ENCODE data around the gene PARVA.
A peak's percentile ranks its signal among the peaks of the same experiment; 100 is the strongest.

The PARVA gene

GRCh38 chr11:12376259-12377081, 901 bp upstream of the PARVA start:
- no peak for DNase-seq

GRCh38 chr11:12377824-12378593, 638 bp downstream of the PARVA start:
- no peak for DNase-seq

- no peak for DNase-seq
Observed at GRCh38 chr11:12380565-12381325, 3.4 kb downstream of the PARVA start.

GRCh38 chr11:12381875-12382274, 4.5 kb downstream of the PARVA start:
- DNase-seq, result peak; percentile 31

DNA sequence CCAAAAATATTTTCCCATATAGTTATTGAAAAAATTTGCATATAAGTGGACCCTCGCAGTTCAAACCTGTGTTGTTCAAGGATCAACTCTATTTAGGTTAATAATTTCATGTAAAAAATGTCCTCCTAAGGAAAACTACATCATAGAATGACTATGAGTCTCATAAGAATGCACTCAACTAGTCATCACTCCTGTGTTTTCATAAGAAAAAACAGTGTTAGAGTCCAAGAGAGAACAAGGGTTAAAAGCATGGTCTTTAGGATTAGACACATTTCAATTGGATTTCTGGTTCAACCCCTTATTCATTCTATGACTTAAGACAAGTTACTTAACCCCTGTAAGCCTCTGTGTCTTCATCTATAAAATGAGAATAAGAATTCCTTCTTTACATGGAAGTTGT, 5.1 kb downstream of the PARVA start:
- no peak for DNase-seq

DNA sequence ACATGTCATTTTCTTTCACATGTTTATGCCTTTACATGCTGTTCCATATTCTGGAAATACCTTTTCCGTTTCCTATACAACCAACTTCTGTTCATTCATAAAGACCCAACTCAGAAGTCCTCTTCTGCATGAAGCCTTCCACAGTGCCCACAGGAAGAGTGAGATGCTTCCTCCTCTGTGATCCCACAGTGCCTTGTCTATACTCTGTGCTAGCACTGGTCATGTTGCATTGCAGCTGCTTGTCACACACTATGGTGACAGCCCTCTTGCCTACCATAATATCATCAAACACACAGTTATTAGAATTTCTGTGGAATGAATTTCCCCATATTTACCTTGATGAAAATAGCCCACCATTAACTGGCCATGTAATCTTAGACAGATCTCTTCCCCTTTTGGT, 8.9 kb downstream of the PARVA start:
- no peak for DNase-seq

- DNase-seq, result no peak
Observed at GRCh38 chr11:12386745-12387144, 9.4 kb downstream of the PARVA start.

DNA sequence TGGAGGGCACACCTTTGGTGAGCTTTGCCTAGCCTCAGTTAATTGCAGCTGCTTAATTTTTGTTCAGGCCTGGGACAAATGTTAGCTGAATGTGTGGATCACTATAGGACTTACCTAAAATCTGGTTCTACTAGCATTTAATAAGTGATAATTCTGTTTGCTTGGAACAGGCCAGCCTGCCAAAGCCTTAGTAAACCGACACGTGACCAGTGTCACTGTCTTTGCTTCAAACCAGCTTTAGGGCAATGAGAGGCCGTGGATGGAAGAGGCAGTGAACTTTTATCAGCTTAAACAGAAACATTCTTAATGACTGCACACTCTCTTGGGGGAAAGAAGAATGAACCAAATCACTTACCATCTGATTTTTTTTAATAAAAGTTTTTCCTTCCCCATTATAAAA, 10.8 kb downstream of the PARVA start:
- DNase-seq, result no peak

DNA sequence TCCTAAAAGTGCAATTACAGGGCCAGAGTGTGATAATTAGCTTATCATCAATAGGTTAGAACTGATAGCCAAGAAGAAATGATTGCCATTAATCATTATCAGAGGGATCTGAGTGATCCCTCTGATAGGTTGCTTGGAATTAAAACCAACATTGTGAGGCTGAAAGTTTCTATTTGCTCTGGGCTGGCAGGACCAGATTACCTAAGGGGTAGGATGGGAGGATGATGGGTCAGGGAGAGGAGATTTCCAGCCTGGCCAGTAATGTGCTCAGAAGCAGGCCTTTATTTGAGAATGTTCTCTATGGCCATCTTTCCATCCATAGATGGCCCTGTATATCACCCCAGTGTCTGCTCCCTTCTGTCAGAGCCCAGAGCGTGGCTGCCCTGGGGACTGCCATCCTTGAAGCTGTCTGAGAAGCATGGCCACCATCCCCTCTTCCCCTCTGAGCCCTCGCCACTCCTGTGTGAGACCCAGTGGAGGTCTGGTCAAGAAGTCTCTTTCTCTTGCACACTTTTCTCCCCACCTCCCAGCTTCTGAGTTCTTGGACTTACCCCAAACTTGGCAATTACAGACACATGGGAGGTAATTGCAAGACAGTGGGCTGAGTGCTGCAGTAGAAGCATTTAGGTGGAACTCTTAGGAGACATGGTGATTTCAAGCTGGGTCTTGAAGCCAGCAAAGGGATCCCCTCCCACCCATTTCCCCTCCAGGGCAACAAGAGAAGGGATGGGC, 11.7 kb downstream of the PARVA start:
- no peak for DNase-seq

DNA sequence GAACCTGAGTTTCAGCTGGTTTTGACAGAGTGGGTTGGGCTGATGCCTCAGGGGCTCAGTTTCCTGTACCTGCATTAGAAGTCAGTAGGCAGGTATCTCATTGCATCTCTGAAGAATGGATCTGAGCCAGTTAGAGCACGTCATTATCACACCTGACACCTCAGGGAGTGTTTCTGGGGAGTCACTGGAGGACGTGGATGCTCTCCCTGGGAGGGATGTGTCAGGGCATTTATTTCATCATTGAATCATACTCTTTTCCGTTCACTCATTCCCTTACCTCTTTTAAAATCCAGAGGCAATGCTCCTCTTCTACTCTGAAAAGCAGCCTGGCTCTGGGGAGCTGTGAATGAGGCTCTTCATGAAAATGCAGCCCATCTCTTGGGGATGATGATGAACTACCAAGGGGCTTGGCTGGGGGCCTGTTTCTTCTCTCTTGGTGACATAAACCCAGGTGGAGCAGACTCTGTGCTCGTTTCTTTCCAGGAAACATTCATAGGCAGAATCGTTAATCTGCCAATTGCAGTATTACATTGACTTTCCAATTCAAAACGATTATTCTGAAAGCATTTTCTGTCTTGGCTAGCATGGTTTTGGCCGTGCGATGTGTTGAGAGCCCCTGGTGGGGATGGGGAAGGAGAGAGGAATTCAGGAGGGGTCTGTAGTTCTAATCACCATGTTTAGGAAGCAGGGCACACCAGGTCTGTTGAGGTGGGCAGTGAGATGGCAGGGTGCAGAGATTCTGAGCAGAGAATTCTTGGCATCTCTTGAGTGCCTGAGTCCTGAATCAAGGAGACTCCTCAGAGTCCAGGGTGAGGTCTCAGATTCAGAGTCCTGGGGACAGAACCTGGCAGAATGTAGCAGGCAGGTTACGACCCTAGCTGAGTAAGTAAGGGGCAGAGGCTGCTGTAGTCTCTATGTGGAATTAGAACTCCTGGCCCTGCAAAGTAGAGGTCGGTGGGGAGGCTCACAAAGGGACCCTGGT, 12.6 kb downstream of the PARVA start:
- no peak for DNase-seq

GRCh38 chr11:12390687-12391110, 13.3 kb downstream of the PARVA start:
- no peak for DNase-seq

- no peak for DNase-seq
Observed at GRCh38 chr11:12392672-12393071, 15.3 kb downstream of the PARVA start.

GRCh38 chr11:12393691-12394090, 16.3 kb downstream of the PARVA start:
- no peak for DNase-seq

DNA sequence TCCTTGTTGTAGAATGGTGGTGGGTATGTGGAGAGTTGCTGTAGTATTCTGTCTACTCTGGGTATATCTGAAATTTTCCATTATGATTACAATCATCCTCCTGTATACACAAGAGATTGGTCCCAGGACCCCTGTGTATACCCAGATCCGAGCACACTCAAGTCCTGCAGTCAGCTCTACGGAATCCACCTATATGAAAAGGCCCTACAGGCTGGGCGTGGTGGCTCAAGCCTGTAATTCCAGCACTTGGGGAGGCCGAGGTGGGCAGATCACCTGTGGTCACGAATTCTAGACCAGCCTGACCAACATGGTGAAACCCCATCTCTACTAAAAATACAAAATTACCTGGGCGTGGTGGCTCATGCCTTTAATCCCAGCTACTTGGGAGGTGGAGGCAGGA, 17.2 kb downstream of the PARVA start:
- DNase-seq, result no peak

DNA sequence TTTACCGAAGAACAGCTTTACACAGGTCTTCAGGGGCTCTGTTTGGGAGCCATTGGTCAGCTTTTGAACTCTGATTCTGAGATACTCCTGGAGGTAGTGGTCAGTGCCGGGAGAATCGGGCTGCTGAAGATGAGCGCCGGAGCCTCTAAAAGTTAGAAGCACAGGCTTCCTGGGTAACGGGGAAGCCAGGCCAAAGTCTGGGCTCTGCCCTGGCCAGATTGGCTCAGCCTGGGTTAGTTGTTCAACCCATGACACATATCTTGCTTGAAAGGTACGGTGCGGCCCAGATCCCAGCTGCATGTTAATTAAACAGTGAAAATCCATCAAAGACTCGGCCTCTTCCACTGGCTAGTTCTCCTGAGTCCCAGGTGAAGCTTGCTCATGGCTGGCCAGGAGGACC, 18.0 kb downstream of the PARVA start:
- DNase-seq, result no peak

DNA sequence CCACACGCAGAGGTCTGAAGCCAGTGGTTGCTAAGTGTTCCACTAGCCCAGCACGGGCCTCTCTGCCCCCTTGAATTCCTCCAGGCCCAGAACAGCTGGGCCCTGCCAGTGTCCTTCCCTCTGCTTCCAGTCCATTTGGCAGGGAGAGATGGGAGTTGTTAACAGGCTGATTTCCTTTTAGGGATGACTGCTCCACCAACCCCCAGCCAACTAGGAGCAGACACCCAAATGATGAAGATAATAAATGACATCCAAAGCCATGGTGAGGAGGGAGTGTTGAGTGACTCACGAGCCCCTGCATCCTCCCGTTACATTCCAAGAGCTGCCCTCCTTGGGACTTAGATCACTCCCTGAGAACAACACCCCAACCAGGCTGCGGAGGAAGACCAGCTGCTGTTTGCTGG, 20.6 kb downstream of the PARVA start:
- DNase-seq, result no peak

DNA sequence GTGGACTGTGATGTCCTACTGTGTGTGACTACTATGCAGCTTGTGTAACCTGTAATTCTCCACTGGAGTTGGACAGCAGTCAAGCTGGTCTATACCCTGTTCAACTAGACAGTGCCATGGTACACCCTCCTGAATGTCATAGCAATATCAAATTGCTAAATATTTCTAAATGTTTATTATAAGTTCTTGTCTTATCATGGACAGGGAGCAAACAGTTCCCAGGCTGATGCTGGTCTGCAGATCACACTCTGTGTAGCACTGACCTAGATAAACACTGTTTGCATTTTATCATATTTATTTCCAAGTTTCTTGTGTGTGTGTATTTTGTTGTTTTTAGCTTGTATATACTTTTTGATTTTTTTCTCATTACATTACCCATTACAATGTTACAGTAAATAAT, 22.0 kb downstream of the PARVA start:
- DNase-seq, result no peak

GRCh38 chr11:12402025-12402424, 24.7 kb downstream of the PARVA start:
- DNase-seq, result no peak

DNA sequence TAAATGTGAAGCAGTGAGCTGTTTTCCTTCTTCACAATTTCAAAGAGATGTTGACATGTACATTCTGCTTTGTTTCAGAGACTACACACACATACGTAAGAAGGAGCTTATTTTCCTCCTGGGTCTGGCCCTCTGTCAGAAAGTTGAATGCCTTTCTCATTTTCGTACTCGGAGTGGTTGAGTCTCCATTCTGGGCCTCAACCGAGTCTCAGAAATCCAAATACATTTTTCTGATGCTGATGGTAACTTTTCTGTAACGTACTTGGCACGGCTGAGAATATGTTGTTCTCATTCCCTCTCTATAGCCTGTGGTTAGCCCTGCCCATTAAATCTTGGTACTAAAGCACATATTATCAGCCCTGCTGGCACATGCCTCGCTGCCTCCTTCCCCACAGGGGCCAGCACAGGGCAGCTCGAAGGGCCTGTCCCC, 25.3 kb downstream of the PARVA start:
- no peak for DNase-seq

GRCh38 chr11:12403122-12403996, 26.0 kb downstream of the PARVA start:
- DNase-seq, result no peak

- no peak for DNase-seq
Observed at GRCh38 chr11:12403997-12404350, 26.6 kb downstream of the PARVA start.
